ENCODE results near the gene TBC1D24.
"Not testable (repeated sequence)": the region's sequence is repeated elsewhere in the genome, so short reads cannot be mapped to it uniquely, and the experiment has no call there.

The TBC1D24 gene

DNA sequence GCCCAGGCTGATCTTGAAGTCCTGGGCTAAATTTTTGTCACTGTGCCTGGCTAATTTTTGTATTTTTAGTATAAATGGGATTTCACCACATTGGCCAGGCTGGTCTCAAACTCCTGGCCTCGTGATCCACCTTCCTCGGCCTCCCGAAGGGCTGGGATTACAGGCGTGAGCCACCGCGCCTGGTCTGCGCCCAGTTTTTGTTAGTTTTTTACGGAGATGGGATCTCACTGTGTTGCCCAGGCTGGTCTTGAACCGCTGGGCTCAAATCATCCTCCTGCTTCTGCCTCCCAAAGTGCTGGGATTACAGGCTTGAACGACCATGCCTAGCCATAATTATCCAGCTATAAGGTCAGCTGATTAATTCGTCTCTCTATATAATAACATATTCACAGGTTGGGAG lies 59.0 kb downstream of the TBC1D24 start:
- no peak for DNase-seq

DNA sequence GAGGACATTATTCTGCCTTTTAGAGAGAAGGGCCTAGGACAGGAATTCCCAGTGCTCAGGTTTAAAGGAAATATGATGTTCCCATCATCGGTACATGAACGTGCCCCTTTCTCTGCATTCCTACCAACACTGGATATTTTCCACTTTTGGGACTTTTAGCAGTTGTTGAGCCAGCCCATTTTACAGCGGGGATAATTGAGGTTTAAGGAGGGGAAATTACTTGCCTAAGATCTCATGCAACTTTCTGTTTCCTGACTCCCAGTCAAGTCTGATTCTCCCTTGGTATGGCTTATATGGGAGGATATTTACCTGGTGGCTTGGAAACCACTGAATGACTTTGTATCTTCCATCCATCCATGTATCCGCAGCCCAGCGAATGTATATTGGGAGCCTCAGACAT lies 59.4 kb downstream of the TBC1D24 start:
- DNase-seq: not testable (repeated sequence)

DNA sequence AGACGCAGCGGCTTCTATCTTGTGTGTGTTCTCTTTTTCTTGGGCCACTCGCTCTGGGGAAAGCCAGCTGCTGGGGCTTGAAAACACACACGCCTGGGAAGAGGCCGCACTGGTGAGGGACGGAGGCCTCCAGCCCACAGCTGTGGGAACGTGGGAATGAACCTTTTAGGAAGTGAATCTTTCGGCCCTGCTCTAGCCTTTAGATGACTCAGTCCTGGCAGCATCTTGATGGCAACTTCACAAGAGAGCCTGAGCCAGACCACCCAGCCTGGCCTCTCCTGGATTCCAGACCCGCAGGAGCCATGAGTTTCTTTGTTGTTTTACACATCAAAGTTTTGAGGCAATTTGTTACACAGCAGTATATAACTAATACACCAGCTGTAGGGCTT lies 60.7 kb downstream of the TBC1D24 start:
- peak; percentile 93 to 97 (median 96) for DNase-seq

DNA sequence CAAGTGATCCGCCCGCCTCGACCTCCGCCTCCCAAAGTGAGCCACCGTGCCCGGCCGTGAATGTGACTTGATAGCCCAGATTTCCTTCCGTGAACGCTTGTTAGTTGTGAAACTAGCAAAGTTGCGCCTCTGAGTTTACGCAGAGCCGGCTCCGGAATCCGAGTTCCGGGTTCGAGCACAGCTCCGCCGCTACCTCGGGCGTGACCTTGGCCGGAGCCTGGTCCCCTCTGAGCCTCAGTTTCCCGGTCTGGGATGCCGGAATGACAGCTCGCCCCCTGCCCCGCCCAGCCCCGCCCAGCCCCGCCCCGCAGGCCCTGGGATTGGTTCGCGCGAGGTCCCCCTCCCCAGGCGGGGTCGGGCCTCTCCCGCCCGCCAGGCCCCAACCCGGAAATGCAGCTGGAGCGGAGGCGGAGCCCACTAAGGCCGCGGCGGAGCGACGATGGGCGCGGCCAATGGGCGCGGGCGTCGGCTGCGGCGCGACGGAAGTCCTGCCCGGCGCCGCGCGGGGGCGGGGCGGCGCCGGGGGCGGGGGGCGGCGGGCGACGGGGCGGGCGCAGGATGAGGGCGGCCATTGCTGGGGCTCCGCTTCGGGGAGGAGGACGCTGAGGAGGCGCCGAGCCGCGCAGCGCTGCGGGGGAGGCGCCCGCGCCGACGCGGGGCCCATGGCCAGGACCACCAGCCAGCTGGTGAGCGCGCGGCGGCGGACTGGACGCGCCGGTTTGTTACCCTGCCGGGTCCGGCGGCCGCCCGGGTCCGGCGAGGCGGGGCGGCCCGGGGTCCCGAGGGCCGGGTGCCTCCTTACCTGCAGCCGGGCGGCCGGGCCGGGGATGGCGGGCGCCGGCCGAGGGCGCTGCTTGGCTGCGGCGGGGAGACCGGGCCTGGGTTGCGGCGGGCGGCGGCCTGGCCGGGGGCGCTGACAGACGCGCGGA lies 62.8 kb downstream of the TBC1D24 start, which contains the start of gene PDPK1:
Gene PDPK1 (plus strand): TSS at position 571 of the 929 bp plus-strand sequence. CDS start 92 bp downstream, at position 663.
- peak; percentile 98 to 100 (median 99) for DNase-seq

DNA sequence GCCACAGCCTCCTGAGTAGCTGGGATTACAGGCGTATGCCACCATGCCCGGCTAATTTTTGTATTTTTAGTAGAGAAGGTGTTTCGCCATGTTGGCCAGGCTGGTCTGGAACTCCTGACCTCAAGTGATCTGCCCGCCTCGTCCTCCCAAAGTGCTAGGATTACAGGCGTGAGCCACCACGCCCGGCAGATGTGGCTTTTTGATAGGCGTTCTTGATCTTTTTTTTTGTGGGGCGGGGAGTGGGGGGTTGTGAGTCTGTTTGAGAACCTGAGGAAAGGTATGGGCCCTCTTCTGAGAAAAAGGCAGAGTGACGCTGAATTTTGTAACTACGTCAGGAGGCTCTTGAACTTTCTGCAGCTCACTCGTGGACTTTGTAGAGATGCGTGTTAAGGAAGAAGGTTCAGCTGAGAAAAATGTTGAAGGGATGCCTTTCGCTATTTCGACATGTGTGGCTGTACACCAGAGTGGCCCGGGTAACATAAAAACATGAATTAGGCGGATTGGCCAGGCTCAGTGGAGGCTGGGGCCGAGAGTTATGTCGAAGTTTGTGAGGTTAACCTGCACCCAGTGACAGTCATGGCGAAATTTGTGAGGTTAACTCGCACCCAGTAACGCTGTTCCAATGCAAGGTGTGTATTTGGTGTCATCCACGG lies 64.4 kb downstream of the TBC1D24 start:
- DNase-seq: not testable (repeated sequence)

DNA sequence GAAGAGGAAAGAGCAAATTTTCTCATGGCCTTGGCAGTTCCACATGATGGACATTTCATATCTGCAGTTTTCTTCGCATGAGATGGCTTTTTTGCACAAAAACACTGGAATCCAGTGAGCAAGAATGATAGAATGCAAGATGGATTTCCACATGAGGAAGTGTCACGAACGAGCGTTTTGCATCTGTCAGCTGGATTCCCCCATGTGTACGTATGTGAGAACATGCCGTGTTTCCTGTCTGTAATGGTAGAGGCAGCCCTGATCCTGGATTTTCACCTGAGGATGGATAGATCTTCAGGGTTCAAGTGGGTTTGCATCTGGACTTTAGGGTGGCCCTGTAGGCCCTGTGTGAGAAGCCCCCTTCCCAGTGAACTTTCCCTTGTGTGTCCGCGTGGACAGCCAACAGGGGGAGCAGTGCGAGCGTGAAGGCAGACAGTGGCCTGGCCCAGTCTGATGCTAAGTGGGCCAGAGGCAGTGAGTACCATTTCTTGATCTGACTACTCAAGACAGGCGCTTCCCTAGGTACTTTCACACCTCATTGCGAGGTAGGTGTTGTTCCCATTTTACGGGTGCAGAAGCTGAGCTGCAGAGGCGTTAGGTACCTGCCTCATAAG lies 65.0 kb downstream of the TBC1D24 start:
- DNase-seq: peak; percentile 45 to 59 (median 50)

DNA sequence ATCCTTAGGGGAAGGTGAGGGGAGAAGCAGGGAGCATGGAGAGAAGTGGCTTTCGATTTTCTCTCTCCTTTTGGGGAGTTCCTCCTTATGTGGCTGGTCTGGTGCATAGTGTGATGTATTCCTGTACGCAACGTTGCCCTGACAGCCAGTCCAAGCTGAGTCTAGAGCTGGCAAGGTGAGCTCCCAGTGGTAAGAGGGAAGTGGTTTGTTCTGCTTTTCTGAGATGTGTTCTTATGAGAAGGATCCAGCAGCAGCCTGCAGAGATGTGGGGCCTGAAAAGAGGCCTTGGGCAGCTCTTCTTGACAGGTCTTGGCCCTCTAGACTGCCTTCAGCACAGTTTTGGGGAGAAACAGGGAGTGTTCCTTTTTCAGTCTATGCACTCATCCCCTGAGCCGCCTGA lies 66.0 kb downstream of the TBC1D24 start:
- DNase-seq: peak in 2 of 4 experiments; percentile 22 to 52

DNA sequence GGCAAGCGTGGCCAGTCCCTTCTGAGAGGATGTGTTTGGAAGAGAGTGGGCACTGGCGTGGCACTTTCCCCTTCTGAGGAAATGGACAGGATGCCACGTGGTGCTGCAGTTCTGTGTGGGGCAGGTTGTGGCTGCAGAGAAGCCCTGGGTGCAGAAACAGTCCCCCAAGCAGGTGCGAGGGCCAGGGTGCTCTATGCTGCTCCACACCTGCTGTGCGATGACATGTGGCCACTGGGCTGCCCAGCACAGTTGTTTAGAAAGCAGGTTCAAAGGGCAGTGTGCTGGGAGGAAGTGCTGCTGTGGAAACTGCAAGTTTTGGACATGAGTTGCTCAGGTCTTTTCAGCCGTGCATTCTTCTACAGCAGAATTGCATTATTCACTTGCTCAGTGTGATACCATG lies 66.5 kb downstream of the TBC1D24 start:
- peak in 1 of 4 experiments; percentile 2 for DNase-seq

DNA sequence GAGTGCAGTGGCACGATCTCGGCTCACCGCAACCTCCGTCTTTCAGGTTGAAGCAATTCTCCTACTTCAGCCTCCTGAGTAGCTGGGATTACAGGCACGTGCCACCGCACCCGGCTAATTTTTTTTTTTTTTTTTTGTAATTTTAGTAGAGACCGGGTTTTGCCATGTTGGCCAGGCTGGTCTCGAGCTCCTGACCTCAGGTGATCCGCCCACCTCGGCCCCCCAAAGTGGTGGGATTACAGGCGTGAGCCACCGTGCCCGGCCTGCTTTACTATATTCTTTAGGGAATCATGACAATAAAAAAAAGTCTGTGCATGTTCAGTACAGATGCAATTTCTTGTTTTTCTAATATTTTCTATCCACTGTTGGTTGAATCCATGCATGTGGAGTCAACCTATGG lies 68.8 kb downstream of the TBC1D24 start:
- DNase-seq: not testable (repeated sequence)

DNA sequence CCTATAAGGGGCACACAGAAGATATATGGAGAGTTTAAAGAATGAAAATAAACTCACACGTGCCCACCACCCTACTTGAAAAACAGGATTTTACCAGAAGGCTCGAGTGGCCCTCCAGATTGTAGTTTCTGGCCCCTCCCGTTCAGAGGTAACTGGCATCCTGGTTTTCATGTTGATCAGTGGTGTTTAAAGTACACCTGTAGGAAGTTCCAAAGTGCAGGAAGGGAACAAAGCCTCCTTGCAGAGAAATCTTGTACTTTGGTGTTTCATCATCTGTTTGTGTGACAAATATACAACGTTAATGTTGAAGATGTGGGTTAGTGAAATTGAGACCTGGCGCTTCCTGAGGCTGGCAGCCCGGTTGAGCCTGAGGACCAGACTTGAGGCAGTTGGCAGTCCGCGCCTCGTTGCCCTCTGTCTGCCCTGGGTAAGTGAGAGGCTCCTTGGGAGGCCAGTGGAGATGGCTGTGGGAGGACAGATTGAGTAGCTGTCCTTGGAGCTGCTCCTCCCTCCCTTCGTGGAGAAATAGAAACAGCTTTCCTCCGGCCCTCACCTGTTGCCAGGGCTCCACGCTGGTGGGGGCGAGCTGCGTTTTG lies 75.5 kb downstream of the TBC1D24 start:
- DNase-seq: not testable (repeated sequence)

DNA sequence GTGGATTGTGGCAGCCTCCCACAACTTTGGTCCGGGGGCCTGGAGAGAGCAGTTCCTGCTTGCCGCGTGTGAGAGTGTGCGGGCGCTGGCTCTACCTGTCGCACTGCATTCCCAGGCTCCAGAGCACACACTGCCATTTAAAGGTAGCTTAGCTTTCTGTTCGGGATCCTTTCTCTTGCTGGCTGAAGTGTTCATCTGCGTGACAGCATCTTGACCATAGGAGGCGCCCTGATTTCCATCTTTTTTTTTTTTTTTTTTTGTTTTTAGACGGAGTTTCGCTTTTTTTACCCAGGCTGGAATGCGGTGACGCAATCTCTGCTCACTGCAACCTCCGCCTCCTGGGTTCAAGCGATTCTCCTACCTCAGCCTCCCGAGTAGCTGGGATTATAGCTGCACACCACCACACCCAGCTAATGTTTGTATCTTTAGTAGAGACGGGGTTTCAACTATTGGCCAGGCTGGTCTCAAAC lies 76.5 kb downstream of the TBC1D24 start:
- peak in 1 of 4 experiments; percentile 17 for DNase-seq

DNA sequence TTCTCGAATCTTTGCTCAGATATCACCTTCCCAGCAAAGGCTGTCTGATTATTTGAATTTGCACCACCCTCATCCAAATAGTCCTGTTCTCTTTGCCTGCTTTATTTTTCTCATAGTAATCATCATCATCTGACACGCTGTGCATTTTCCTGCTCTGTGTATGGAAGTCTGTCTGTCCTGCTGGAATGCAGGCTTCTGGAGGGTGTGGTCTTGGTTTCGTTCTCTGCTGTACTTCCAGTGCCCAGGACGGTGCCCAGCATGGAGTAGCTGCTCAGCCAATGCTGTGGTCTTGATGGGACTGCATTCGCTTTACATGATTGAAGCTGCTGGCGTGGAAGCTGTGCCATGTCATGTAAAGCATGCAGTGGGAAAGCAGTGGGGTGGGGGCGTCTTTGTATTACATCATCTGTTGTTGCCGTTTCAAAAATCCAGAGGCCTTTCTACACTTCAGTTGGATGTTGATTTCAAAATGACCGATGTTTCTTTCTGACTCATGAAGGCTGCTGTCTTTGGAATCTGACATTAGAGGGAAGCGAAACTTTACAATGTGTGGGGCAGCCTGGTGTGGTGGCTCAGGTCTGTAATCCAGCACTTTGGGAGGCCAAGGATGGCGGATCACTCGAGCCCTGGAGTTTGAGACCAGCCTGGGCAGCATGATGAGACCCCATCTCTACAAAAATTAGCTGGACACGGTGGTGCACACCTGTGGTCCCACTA lies 79.9 kb downstream of the TBC1D24 start:
- DNase-seq: not testable (repeated sequence)

All from suppressor macrophage (primary cell).